HepG2 (cell line): ENCODE measurements around the gene CIAO2B. TPM values are rescaled to one million over a fixed set of nuclear protein-coding genes. Genes with fewer than 3 reads are reported as not detected.

Experiments used
- CBX1 ChIP-seq: IDR thresholded peaks from one replicate; pipeline ENCODE4 v1.6.1; 2016; ENCODE audit warnings: antibody characterized with exemption, low read depth
- FOXA1 ChIP-seq, 2 experiments: fragments of 450-650 bp in 1 of 2; sonication (generic) in 1 of 2; formaldehyde crosslinking in 1 of 2; IDR thresholded peaks; 2 replicates each; pipeline versions ENCODE4 v1.4.0 to v1.6.1; 2016 to 2020; ENCODE audit warnings: missing genetic modification reagents in 1 of 2
- HNRNPLL ChIP-seq: fragments of 200-400 bp; formaldehyde crosslinking; IDR thresholded peaks from 2 replicates; pipeline ENCODE4 v1.6.1; 2017; ENCODE audit warnings: mild to moderate bottlenecking, low read depth, low read length; ENCODE audit not compliant: poor library complexity, severe bottlenecking
- IKZF5 ChIP-seq: IDR thresholded peaks from 2 replicates; pipeline ENCODE4 v1.6.1; 2018; ENCODE audit warnings: missing genetic modification reagents, mild to moderate bottlenecking, missing compliant biosample characterization
- IRF9 ChIP-seq: sonication (generic); formaldehyde crosslinking; IDR thresholded peaks from 2 replicates; pipeline ENCODE4 v1.8.0; 2022; ENCODE audit warnings: missing genetic modification reagents, mild to moderate bottlenecking, borderline replicate concordance
- MAX ChIP-seq: IDR thresholded peaks from 2 replicates; pipeline ENCODE4 v1.6.1; 2012; ENCODE audit warnings: inconsistent platforms
- PHF8 ChIP-seq: sonication (generic); formaldehyde crosslinking; IDR thresholded peaks from 2 replicates; pipeline ENCODE4 v1.5.0; 2020; ENCODE audit warnings: missing genetic modification reagents
- RAD21 ChIP-seq: fragments of 450-650 bp; formaldehyde crosslinking; IDR thresholded peaks from 2 replicates; pipeline ENCODE4 v1.5.0; 2020; ENCODE audit warnings: mild to moderate bottlenecking
- TFAP4 ChIP-seq: sonication (generic); IDR thresholded peaks from 2 replicates; pipeline ENCODE4 v1.6.1; 2016; ENCODE audit warnings: low read depth, borderline replicate concordance
- TFE3 ChIP-seq: IDR thresholded peaks from 2 replicates; pipeline ENCODE4 v1.6.1; 2016
- ZBTB33 ChIP-seq: sonication (generic); formaldehyde crosslinking; IDR thresholded peaks from 2 replicates; pipeline ENCODE4 v1.4.0; 2020; ENCODE audit warnings: missing genetic modification reagents
- ZFP36 ChIP-seq: fragments of 150-350 bp; IDR thresholded peaks from 2 replicates; pipeline ENCODE4 v1.6.1; 2018; ENCODE audit warnings: borderline replicate concordance, low read length, low read depth; ENCODE audit not compliant: partially characterized antibody
- ZFY ChIP-seq: sonication (generic); formaldehyde crosslinking; IDR thresholded peaks from 2 replicates; pipeline ENCODE4 v1.4.0; 2020; ENCODE audit warnings: missing genetic modification reagents
- ZNF224 ChIP-seq: sonication (generic); formaldehyde crosslinking; IDR thresholded peaks from 2 replicates; pipeline ENCODE4 v1.5.0; 2020; ENCODE audit warnings: mild to moderate bottlenecking, missing genetic modification reagents
- ZNF251 ChIP-seq: sonication (generic); formaldehyde crosslinking; IDR thresholded peaks from 2 replicates; pipeline ENCODE4 v1.9.0; 2021; ENCODE audit warnings: mild to moderate bottlenecking, missing genetic modification reagents
- ZNF292 ChIP-seq: sonication (generic); formaldehyde crosslinking; IDR thresholded peaks from 2 replicates; pipeline ENCODE4 v1.8.1; 2022; ENCODE audit warnings: mild to moderate bottlenecking, low read depth, missing genetic modification reagents, borderline replicate concordance
- ZNF329 ChIP-seq: sonication (generic); formaldehyde crosslinking; IDR thresholded peaks from 2 replicates; pipeline ENCODE4 v1.9.0; 2021; ENCODE audit warnings: low read depth, mild to moderate bottlenecking, missing genetic modification reagents
- ZNF451 ChIP-seq: sonication (generic); formaldehyde crosslinking; IDR thresholded peaks from 2 replicates; pipeline ENCODE4 v1.5.0; 2020; ENCODE audit warnings: mild to moderate bottlenecking, missing genetic modification reagents
- ZNF572 ChIP-seq: sonication (generic); formaldehyde crosslinking; IDR thresholded peaks from 2 replicates; pipeline ENCODE4 v1.5.1; 2020; ENCODE audit warnings: mild to moderate bottlenecking, missing genetic modification reagents
- ZNF580 ChIP-seq: IDR thresholded peaks from 2 replicates; pipeline ENCODE4 v1.6.1; 2016; ENCODE audit warnings: low read depth, borderline replicate concordance
- ZNF607 ChIP-seq: sonication (generic); formaldehyde crosslinking; IDR thresholded peaks from 2 replicates; pipeline ENCODE4 v1.5.1; 2020; ENCODE audit warnings: missing genetic modification reagents, mild to moderate bottlenecking, borderline replicate concordance
- polyA plus RNA-seq, 8 experiments: library from polyadenylated mRNA; depleted of rRNA in 3 of 8; stranded (reverse) in 7 of 8; unstranded in 1 of 8; fragments of >200 nt; fragmentation: Illumina TruSeq in 4 of 8; extraction: Trizol in 4 of 8; gene quantifications; 2 replicates each; pipeline versions ENCODE4 v1.2.1 to v1.2.3, GENCODE V29; 2011 to 2016; ENCODE audit warnings: low read depth in 4 of 8, missing spikeins in 1 of 8, mixed read lengths in 1 of 8; ENCODE audit not compliant: insufficient read depth in 1 of 8
- total RNA-seq, 5 experiments: library from RNA; depleted of rRNA; stranded (reverse); fragments of >200 nt; fragmentation: Illumina TruSeq; extraction: Trizol; gene quantifications; 2 replicates each; pipeline ENCODE4 v1.2.3, GENCODE V29; 2016; ENCODE audit warnings: low read depth in 1 of 5

Gene CIAO2B
- total and polyA plus RNA-seq, 2 of the 13 experiments (the other 11 are each of a cell fraction or from before 2014, with no cell fraction given): 157 to 293 TPM

- TF ChIP-seq PHF8 (CRISPR knock-in tag): peak; percentile 44; the same call in 1 of the 2 replicates
- peak; percentile 52; the same call in 1 of the 2 replicates for TF ChIP-seq ZNF224
- TF ChIP-seq IRF9 (CRISPR knock-in tag): 0 out of 2 replicates have a peak, but pooled peaks have one; percentile 66
- peak; percentile 59; the same call in 1 of the 2 replicates for TF ChIP-seq ZNF572 (CRISPR knock-in tag)
- TF ChIP-seq CBX1: peak; percentile 47
- TF ChIP-seq ZNF451 (CRISPR knock-in tag): 0 out of 2 replicates have a peak, but pooled peaks have one; percentile 15
- no peak for TF ChIP-seq FOXA1 (IDR thresholded peaks at IDR 0.05)
- 0 out of 2 replicates have a peak, but pooled peaks have one; percentile 15 for TF ChIP-seq FOXA1 (CRISPR knock-in tag; IDR thresholded peaks at IDR 0.05)
- TF ChIP-seq ZNF292 (CRISPR knock-in tag): no peak
- TF ChIP-seq ZNF580 (CRISPR knock-in tag): peak; percentile 92; the same call in 1 of the 2 replicates
- peak; percentile 16 for TF ChIP-seq HNRNPLL
- peak; percentile 41; the same call in 1 of the 2 replicates for TF ChIP-seq ZFY (CRISPR knock-in tag)
- TF ChIP-seq ZBTB33: peak; percentile 51; the same call in 1 of the 2 replicates
- no peak for TF ChIP-seq ZNF251 (CRISPR knock-in tag)
- TF ChIP-seq ZNF607 (CRISPR knock-in tag): 0 out of 2 replicates have a peak, but pooled peaks have one; percentile 54
- TF ChIP-seq ZNF329 (CRISPR knock-in tag): peak; percentile 73; the same call in 1 of the 2 replicates
- TF ChIP-seq MAX: peak; percentile 28; the same call in 1 of the 2 replicates
- peak; percentile 99 for TF ChIP-seq RAD21 (CRISPR knock-in tag)
- 0 out of 2 replicates have a peak, but pooled peaks have one; percentile 56 for TF ChIP-seq IKZF5
- peak; percentile 77; the same call in 1 of the 2 replicates for TF ChIP-seq TFAP4
- peak; percentile 55 for TF ChIP-seq TFE3 (CRISPR knock-in tag)
- TF ChIP-seq ZFP36: peak; percentile 29
Measured at GRCh38 chr16:66894948-66895688, 39.1 kb downstream of the CIAO2B start (continued).
